ENCODE measurements around the gene BTG1.

The BTG1 gene

GRCh38 chr12:92164712-92165111 is 19.1 kb upstream of the BTG1 start:
- no peak overlapping the region for H3K4me3 Mint-ChIP-seq
- H3K36me3 Mint-ChIP-seq (ENCODE audit: low read depth), result no peaks in the 10 kb centered on the region
- no peak overlapping the region for H3K27ac Mint-ChIP-seq
- no peaks in the 10 kb centered on the region for H3K9me3 Mint-ChIP-seq
- no peaks in the 10 kb centered on the region for H3K27me3 Mint-ChIP-seq
- peaks cover 60% of the 10 kb centered on the region for H3K4me1 Mint-ChIP-seq (ENCODE audit: low read depth)

GRCh38 chr12:92162079-92162478 is 16.4 kb upstream of the BTG1 start:
- H3K27me3 Mint-ChIP-seq, result no peaks in the 10 kb centered on the region
- H3K36me3 Mint-ChIP-seq (ENCODE audit: low read depth), result no peaks in the 10 kb centered on the region
- peaks cover 73% of the 10 kb centered on the region for H3K4me1 Mint-ChIP-seq (ENCODE audit: low read depth)
- H3K27ac Mint-ChIP-seq, result no peak overlapping the region
- no peak overlapping the region for H3K4me3 Mint-ChIP-seq
- no peaks in the 10 kb centered on the region for H3K9me3 Mint-ChIP-seq

- Mint-ChIP-seq H3K4me1 (ENCODE audit: low read depth) (peaks cover 75% of the 10 kb centered on the region), H3K36me3 (ENCODE audit: low read depth) (no peaks in the 10 kb centered on the region), H3K27me3 (no peaks in the 10 kb centered on the region), H3K9me3 (no peaks in the 10 kb centered on the region), H3K27ac (peak overlapping the region; percentile 79), H3K4me3 (peak overlapping the region; percentile 55)
These were observed 13.3 kb upstream of the BTG1 start for GRCh38 chr12:92158796-92159439.

- peaks cover 62% of the 10 kb centered on the region for H3K4me1 Mint-ChIP-seq (ENCODE audit: low read depth)
- no peaks in the 10 kb centered on the region for H3K9me3 Mint-ChIP-seq
- no peaks in the 10 kb centered on the region for H3K36me3 Mint-ChIP-seq (ENCODE audit: low read depth)
- H3K27ac Mint-ChIP-seq, result peak overlapping the region; percentile 64
- no peak overlapping the region for H3K4me3 Mint-ChIP-seq
- H3K27me3 Mint-ChIP-seq, result no peaks in the 10 kb centered on the region
These were observed 11.2 kb upstream of the BTG1 start for GRCh38 chr12:92156704-92157395.

GRCh38 chr12:92156139-92156538 is 10.5 kb upstream of the BTG1 start:
- Mint-ChIP-seq H3K4me1 (ENCODE audit: low read depth) (peaks cover 54% of the 10 kb centered on the region), H3K4me3 (no peak overlapping the region), H3K27me3 (no peaks in the 10 kb centered on the region), H3K27ac (peak overlapping the region; percentile 26), H3K36me3 (ENCODE audit: low read depth) (no peaks in the 10 kb centered on the region), H3K9me3 (no peaks in the 10 kb centered on the region)

GRCh38 chr12:92155733-92156132 is 10.1 kb upstream of the BTG1 start:
- H3K27me3 Mint-ChIP-seq, result no peaks in the 10 kb centered on the region
- peaks cover 50% of the 10 kb centered on the region for H3K4me1 Mint-ChIP-seq (ENCODE audit: low read depth)
- H3K9me3 Mint-ChIP-seq, result no peaks in the 10 kb centered on the region
- no peaks in the 10 kb centered on the region for H3K36me3 Mint-ChIP-seq (ENCODE audit: low read depth)
- H3K27ac Mint-ChIP-seq, result peak overlapping the region; percentile 26
- no peak overlapping the region for H3K4me3 Mint-ChIP-seq

GRCh38 chr12:92151916-92152315 is 6.3 kb upstream of the BTG1 start:
- Mint-ChIP-seq H3K4me1 (ENCODE audit: low read depth) (peaks cover 38% of the 10 kb centered on the region), H3K27me3 (no peaks in the 10 kb centered on the region), H3K4me3 (no peak overlapping the region), H3K36me3 (ENCODE audit: low read depth) (peaks cover 17% of the 10 kb centered on the region), H3K9me3 (no peaks in the 10 kb centered on the region), H3K27ac (peak overlapping the region; percentile 4)

- H3K27ac Mint-ChIP-seq, result no peak overlapping the region
- no peaks in the 10 kb centered on the region for H3K9me3 Mint-ChIP-seq
- peaks cover 19% of the 10 kb centered on the region for H3K36me3 Mint-ChIP-seq (ENCODE audit: low read depth)
- H3K4me3 Mint-ChIP-seq, result peak overlapping the region; percentile 6
- no peaks in the 10 kb centered on the region for H3K27me3 Mint-ChIP-seq
- peaks cover 27% of the 10 kb centered on the region for H3K4me1 Mint-ChIP-seq (ENCODE audit: low read depth)
These were observed 3.9 kb upstream of the BTG1 start for GRCh38 chr12:92149563-92149962.

GRCh38 chr12:92147491-92147890 is 1.8 kb upstream of the BTG1 start:
- Mint-ChIP-seq H3K27me3 (no peaks in the 10 kb centered on the region), H3K9me3 (no peaks in the 10 kb centered on the region), H3K27ac (peak overlapping the region; percentile 96), H3K36me3 (ENCODE audit: low read depth) (peaks cover 40% of the 10 kb centered on the region), H3K4me1 (ENCODE audit: low read depth) (peaks cover 31% of the 10 kb centered on the region), H3K4me3 (peak overlapping the region; percentile 100)

- Mint-ChIP-seq H3K9me3 (no peaks in the 10 kb centered on the region), H3K4me1 (ENCODE audit: low read depth) (peaks cover 31% of the 10 kb centered on the region), H3K27me3 (no peaks in the 10 kb centered on the region), H3K27ac (peak overlapping the region; percentile 96), H3K36me3 (ENCODE audit: low read depth) (peaks cover 48% of the 10 kb centered on the region), H3K4me3 (peak overlapping the region; percentile 100)
These were observed 1.0 kb upstream of the BTG1 start for GRCh38 chr12:92146497-92147224.

GRCh38 chr12:92145481-92145730 is 240 bp downstream of the BTG1 start:
- Mint-ChIP-seq H3K27me3 (no peaks in the 10 kb centered on the region), H3K27ac (peak overlapping the region; percentile 95), H3K9me3 (no peaks in the 10 kb centered on the region), H3K4me3 (peak overlapping the region; percentile 100), H3K36me3 (ENCODE audit: low read depth) (peaks cover 60% of the 10 kb centered on the region), H3K4me1 (ENCODE audit: low read depth) (peaks cover 31% of the 10 kb centered on the region)

- peak overlapping the region; percentile 100 for H3K4me3 Mint-ChIP-seq
- H3K4me1 Mint-ChIP-seq (ENCODE audit: low read depth), result peaks cover 34% of the 10 kb centered on the region
- H3K36me3 Mint-ChIP-seq (ENCODE audit: low read depth), result peaks cover 62% of the 10 kb centered on the region
- no peaks in the 10 kb centered on the region for H3K27me3 Mint-ChIP-seq
- H3K9me3 Mint-ChIP-seq, result no peaks in the 10 kb centered on the region
- H3K27ac Mint-ChIP-seq, result peak overlapping the region; percentile 93
These were observed 790 bp downstream of the BTG1 start for GRCh38 chr12:92144631-92145480.

- peak overlapping the region; percentile 100 for H3K4me3 Mint-ChIP-seq
- H3K27ac Mint-ChIP-seq, result peak overlapping the region; percentile 93
- peaks cover 62% of the 10 kb centered on the region for H3K36me3 Mint-ChIP-seq (ENCODE audit: low read depth)
- no peaks in the 10 kb centered on the region for H3K9me3 Mint-ChIP-seq
- no peaks in the 10 kb centered on the region for H3K27me3 Mint-ChIP-seq
- H3K4me1 Mint-ChIP-seq (ENCODE audit: low read depth), result peaks cover 34% of the 10 kb centered on the region
These were observed 1.7 kb downstream of the BTG1 start for GRCh38 chr12:92143686-92144630.

GRCh38 chr12:92143258-92143657 is 2.4 kb downstream of the BTG1 start:
- Mint-ChIP-seq H3K9me3 (no peaks in the 10 kb centered on the region), H3K4me1 (ENCODE audit: low read depth) (peaks cover 34% of the 10 kb centered on the region), H3K4me3 (peak overlapping the region; percentile 100), H3K27ac (peak overlapping the region; percentile 93), H3K27me3 (no peaks in the 10 kb centered on the region), H3K36me3 (ENCODE audit: low read depth) (peaks cover 63% of the 10 kb centered on the region)
